ENCODE data around the gene LIMD2. TPM values are rescaled to one million over a fixed set of nuclear protein-coding genes. Genes with fewer than 3 reads are reported as not detected.

The LIMD2 gene
- polyA plus RNA-seq, 3 donors = 315 to 631 (median 334) TPM

DNA sequence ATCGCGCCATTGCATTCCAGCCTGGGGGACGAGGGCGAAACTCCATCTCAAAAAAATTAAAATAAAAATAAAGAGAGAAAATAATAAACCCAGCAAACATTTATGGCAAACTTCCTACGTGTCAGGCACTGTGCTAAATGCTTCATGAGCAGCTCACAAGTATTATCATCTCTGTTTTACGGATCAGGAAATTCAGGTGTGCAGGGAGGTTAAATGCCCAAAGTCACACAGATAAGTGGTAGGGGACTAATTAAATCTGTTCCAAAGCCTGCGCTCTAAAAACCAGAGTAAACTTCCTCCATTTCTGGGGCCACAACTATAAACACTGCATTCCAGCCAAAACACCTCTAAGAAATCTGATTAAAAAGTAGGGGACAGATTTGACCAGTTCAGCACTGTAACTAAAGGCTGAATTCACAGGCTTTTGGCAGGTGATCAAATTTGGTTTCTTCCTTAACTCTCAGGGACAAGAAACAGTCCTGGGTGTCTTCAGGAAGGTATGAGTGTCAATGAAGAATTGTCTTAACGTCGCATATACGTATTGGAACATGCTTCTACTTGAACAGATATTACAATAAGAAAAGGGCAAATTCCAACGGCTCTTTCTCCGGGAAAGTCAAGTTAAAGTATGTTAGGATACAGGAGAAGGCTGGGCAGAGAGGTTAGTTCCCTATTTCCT lies 40.7 kb upstream of the LIMD2 start:
- peaks cover 48% of the 10 kb centered on the region for H3K79me2 ChIP-seq (ENCODE audit: insufficient read depth, low read length)
- intact Hi-C loops (cut with micrococcal nuclease) = loop anchor here (5.0 kb wide), 2 partner anchors 37 to 43 kb away; no protein-coding TSS in a partner anchor
- H3K4me2 ChIP-seq (replicated peaks; ENCODE audit: extremely low read depth, low read length, poor library complexity, severe bottlenecking) = peak overlapping the region; percentile 98
- peak overlapping the region; percentile 65 to 99 (median 98) for H3K4me3 ChIP-seq (replicated peaks in 1 of 3; ENCODE audit: low read depth in 2 of 3, low read length in 3 of 3)
- H3K27me3 ChIP-seq (ENCODE audit: control insufficient read depth in 2 of 2, insufficient read depth in 2 of 2, low read length in 2 of 2) = no peaks in the 10 kb centered on the region
- H3K4me1 Mint-ChIP-seq = peaks cover 23% of the 10 kb centered on the region
- peaks cover 19 to 31% of the 10 kb centered on the region in 2 donors for H3K4me1 ChIP-seq (ENCODE audit: control insufficient read depth in 1 of 2, insufficient read depth in 2 of 2, low read length in 2 of 2)
- peak overlapping the region; percentile 86 to 96 for H3K4me3 Mint-ChIP-seq
- H3K36me3 Mint-ChIP-seq = peaks cover 4 to 15% of the 10 kb centered on the region in 2 donors
- peak overlapping the region; percentile 89 to 98 (median 95) for H3K27ac Mint-ChIP-seq
- no peak for DNase-seq
- peak overlapping the region; percentile 96 for H2AFZ ChIP-seq (ENCODE audit: insufficient read depth, low read depth, low read length, poor library complexity, severe bottlenecking)
- peak overlapping the region; percentile 84 to 87 for H3K27ac ChIP-seq (ENCODE audit: low read depth in 1 of 2, low read length in 2 of 2)
- peak overlapping the region; percentile 94 for H3K9ac ChIP-seq (ENCODE audit: insufficient read depth, low read length, poor library complexity, severe bottlenecking)
- peaks cover 0 to 12% of the 10 kb centered on the region in 2 donors for H3K36me3 ChIP-seq (replicated peaks in 1 of 2; ENCODE audit: control insufficient read depth in 1 of 2, insufficient read depth in 2 of 2, low read length in 2 of 2)
- no peaks in the 10 kb centered on the region for H3K9me3 ChIP-seq (replicated peaks in 1 of 2; ENCODE audit: control insufficient read depth in 1 of 2, insufficient read depth in 1 of 2, low read length in 2 of 2)
- no CpG with 5 or more reads among the region's 12 CpGs for WGBS (ENCODE audit: insufficient coverage)
- no peaks in the 10 kb centered on the region for H3K9me3 Mint-ChIP-seq
- TF ChIP-seq, protein P1, sequence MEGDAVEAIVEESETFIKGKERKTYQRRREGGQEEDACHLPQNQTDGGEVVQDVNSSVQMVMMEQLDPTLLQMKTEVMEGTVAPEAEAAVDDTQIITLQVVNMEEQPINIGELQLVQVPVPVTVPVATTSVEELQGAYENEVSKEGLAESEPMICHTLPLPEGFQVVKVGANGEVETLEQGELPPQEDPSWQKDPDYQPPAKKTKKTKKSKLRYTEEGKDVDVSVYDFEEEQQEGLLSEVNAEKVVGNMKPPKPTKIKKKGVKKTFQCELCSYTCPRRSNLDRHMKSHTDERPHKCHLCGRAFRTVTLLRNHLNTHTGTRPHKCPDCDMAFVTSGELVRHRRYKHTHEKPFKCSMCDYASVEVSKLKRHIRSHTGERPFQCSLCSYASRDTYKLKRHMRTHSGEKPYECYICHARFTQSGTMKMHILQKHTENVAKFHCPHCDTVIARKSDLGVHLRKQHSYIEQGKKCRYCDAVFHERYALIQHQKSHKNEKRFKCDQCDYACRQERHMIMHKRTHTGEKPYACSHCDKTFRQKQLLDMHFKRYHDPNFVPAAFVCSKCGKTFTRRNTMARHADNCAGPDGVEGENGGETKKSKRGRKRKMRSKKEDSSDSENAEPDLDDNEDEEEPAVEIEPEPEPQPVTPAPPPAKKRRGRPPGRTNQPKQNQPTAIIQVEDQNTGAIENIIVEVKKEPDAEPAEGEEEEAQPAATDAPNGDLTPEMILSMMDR (IDR thresholded peaks at IDR 0.05) = no peak
- H3K27me3 Mint-ChIP-seq (ENCODE audit: low read depth in 3 of 3) = no peaks in the 10 kb centered on the region
- peaks cover under 1% of the 10 kb centered on the region for H4K20me1 ChIP-seq (ENCODE audit: insufficient read depth, low read length)

DNA sequence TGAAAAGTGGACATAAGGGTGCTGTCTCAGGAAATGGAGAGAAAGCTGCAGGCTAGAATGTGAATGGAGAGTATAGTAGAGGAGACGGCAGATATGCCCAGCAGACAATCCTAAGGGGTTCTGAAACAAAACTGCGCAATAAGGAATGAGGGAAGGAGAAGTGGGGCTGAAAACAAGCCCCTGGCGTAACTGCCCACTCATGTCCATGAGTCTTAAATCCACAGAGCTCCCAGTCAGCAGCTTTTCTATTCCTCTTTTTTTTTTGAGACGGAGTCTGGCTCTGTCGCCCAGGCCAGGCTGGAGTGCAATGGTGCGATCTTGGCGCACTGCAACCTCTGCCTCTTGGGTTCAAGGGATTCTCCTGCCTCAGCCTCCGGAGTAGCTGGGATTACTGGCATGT lies 35.8 kb upstream of the LIMD2 start:
- no peaks in the 10 kb centered on the region for H3K27me3 ChIP-seq (ENCODE audit: control insufficient read depth in 2 of 2, insufficient read depth in 2 of 2, low read length in 2 of 2)
- WGBS (ENCODE audit: insufficient coverage) = 92% methylated on average over 6 of the region's 8 CpGs
- DNase-seq = no peak
- no peak overlapping the region for H3K4me3 ChIP-seq (replicated peaks in 1 of 3; ENCODE audit: low read depth in 2 of 3, low read length in 3 of 3)
- no peak overlapping the region for H3K9ac ChIP-seq (ENCODE audit: insufficient read depth, low read length, poor library complexity, severe bottlenecking)
- peaks cover 6% of the 10 kb centered on the region for H4K20me1 ChIP-seq (ENCODE audit: insufficient read depth, low read length)
- H3K4me3 Mint-ChIP-seq = no peak overlapping the region
- no peak overlapping the region for H3K27ac Mint-ChIP-seq
- no peak overlapping the region for H3K27ac ChIP-seq (ENCODE audit: low read depth in 1 of 2, low read length in 2 of 2)
- H3K4me2 ChIP-seq (replicated peaks; ENCODE audit: extremely low read depth, low read length, poor library complexity, severe bottlenecking) = no peak overlapping the region
- no peaks in the 10 kb centered on the region for H3K27me3 Mint-ChIP-seq (ENCODE audit: low read depth in 3 of 3)
- H3K36me3 Mint-ChIP-seq = peaks cover 5 to 17% of the 10 kb centered on the region in 2 donors
- H3K79me2 ChIP-seq (ENCODE audit: insufficient read depth, low read length) = peaks cover 73% of the 10 kb centered on the region
- no peaks in the 10 kb centered on the region for H3K9me3 ChIP-seq (replicated peaks in 1 of 2; ENCODE audit: control insufficient read depth in 1 of 2, insufficient read depth in 1 of 2, low read length in 2 of 2)
- peaks cover 0 to 11% of the 10 kb centered on the region in 2 donors for H3K36me3 ChIP-seq (replicated peaks in 1 of 2; ENCODE audit: control insufficient read depth in 1 of 2, insufficient read depth in 2 of 2, low read length in 2 of 2)
- peaks cover 6 to 7% of the 10 kb centered on the region in 2 donors for H3K4me1 ChIP-seq (ENCODE audit: control insufficient read depth in 1 of 2, insufficient read depth in 2 of 2, low read length in 2 of 2)
- H3K9me3 Mint-ChIP-seq = no peaks in the 10 kb centered on the region
- peaks cover 7% of the 10 kb centered on the region for H3K4me1 Mint-ChIP-seq
- intact Hi-C loops (cut with micrococcal nuclease) = no loop called here
- no peak overlapping the region for H2AFZ ChIP-seq (ENCODE audit: insufficient read depth, low read depth, low read length, poor library complexity, severe bottlenecking)
- TF ChIP-seq, protein P1 (IDR thresholded peaks at IDR 0.05) = no peak
